ENCODE measurements around the gene SPECC1.

- no peak for TF ChIP-seq CTCF (IDR thresholded peaks at IDR 0.05)
- TF ChIP-seq POLR2A (IDR thresholded peaks at IDR 0.05), result no peak
Observed at GRCh38 chr17:20224379-20224778, 215.2 kb downstream of the SPECC1 start.

Data from lower leg skin (tissue), 3 donors.